Measurements from ENCODE around the gene LLGL2. TPM values are rescaled to one million over a fixed set of nuclear protein-coding genes. Genes with fewer than 3 reads are reported as not detected.

LLGL2 gene
- total and polyA plus RNA-seq, 3 experiments from 2014 or later, result 17.1 to 39.5 (median 17.8) TPM

GRCh38 chr17:75480281-75480680 lies 45.2 kb upstream of the LLGL2 start:
- H3K4me3 ChIP-seq (ENCODE audit: low read length), result no peak overlapping the region
- Mint-ChIP-seq H3K27me3 (no peaks in the 10 kb centered on the region), H3K4me3 (no peak overlapping the region), H3K27ac (peak overlapping the region in 3 of 8 donors; percentile 29 to 64 (median 33)), H3K4me1 (peaks cover 11 to 12% (median 12%) of the 10 kb centered on the region in 3 donors), H3K36me3 (peaks cover 0 to 39% (median 5%) of the 10 kb centered on the region in 3 donors), H3K9me3 (no peaks in the 10 kb centered on the region)
- no peaks in the 10 kb centered on the region for H3K36me3 ChIP-seq (ENCODE audit: insufficient read depth, low read length)
- CTCF ChIA-PET, result interaction anchor here (1.3 kb wide), 1 partner anchor 18 kb away, joined by 4 read pairs; no protein-coding TSS in a partner anchor
- H3K27ac ChIP-seq (ENCODE audit: low read depth, low read length), result no peak overlapping the region
- DNase-seq, result no peak
- POLR2A ChIA-PET, result no interaction called here
- H3K27me3 ChIP-seq (ENCODE audit: insufficient read depth, low read length, poor library complexity, severe bottlenecking), result no peaks in the 10 kb centered on the region
- H3K9me3 ChIP-seq (ENCODE audit: low read length), result no peaks in the 10 kb centered on the region
- no peaks in the 10 kb centered on the region for H3K4me1 ChIP-seq (ENCODE audit: insufficient read depth, low read length)

DNA sequence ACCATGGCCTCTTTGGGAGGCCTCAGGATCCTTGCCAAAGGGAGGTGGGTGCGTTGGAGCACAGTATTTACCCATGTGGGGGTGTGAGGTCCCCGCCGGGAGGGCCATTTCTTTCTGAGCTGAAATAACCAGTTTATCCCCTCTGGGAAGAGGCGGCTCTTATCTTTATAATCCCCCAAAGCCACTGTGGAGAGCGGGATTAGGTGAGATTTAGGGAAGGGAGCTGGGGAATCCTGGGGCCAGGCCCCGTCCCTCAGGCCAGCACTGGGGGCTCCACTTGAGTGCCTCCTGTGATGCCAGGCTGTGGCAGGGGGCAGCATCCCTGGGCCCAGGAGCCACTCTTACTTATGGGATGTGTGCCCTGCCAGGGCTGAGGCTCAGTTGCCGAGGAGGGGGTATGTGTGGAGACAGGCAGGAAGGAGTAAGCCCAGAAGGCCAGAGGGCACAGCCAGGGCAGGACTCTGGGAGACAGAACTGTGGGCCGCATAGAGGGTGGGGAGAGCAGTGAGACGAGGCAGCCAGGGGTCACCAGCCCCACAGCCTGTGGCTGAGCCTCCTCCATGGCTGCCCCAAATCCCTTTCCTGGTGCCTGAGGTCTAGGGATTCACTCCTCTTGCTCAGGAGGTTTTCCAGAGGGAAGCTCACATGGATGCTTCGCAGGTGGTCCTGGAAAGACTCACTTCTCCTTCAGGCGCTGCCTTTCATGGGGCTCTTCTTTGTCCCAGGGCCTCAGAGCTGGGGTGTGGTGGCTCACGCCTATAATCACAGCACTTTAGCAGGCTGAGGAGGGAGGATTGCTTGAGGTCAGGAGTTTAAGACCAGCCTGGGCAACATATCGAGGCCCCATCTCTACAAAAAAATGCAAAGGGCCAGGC lies 44.1 kb upstream of the LLGL2 start:
- H3K4me3 Mint-ChIP-seq, result no peak overlapping the region
- H3K9me3 Mint-ChIP-seq, result no peaks in the 10 kb centered on the region
- no peak for DNase-seq
- peaks cover under 1% of the 10 kb centered on the region for H3K4me1 ChIP-seq (ENCODE audit: insufficient read depth, low read length)
- ChIA-PET CTCF (interaction anchor here (1.1 to 1.3 kb wide), 2 partner anchors 17 to 23 kb away, joined by 3 to 4 read pairs; no protein-coding TSS in a partner anchor), POLR2A (no interaction called here)
- no peaks in the 10 kb centered on the region for H3K36me3 ChIP-seq (ENCODE audit: insufficient read depth, low read length)
- H3K4me3 ChIP-seq (ENCODE audit: low read length), result no peak overlapping the region
- no peaks in the 10 kb centered on the region for H3K27me3 ChIP-seq (ENCODE audit: insufficient read depth, low read length, poor library complexity, severe bottlenecking)
- H3K27me3 Mint-ChIP-seq, result no peaks in the 10 kb centered on the region
- H3K27ac ChIP-seq (ENCODE audit: low read depth, low read length), result no peak overlapping the region
- H3K36me3 Mint-ChIP-seq, result peaks cover 0 to 34% (median 5%) of the 10 kb centered on the region in 3 donors
- H3K27ac Mint-ChIP-seq, result peak overlapping the region in 6 of 8 donors; percentile 23 to 55 (median 44)
- H3K9me3 ChIP-seq (ENCODE audit: low read length), result no peaks in the 10 kb centered on the region
- peaks cover 15% of the 10 kb centered on the region in 3 donors for H3K4me1 Mint-ChIP-seq

- Histone ChIP-seq H3K4me1 (ENCODE audit: insufficient read depth, low read length) (peaks cover 10% of the 10 kb centered on the region), H3K9me3 (ENCODE audit: low read length) (no peaks in the 10 kb centered on the region), H3K4me3 (ENCODE audit: low read length) (no peak overlapping the region), H3K27ac (ENCODE audit: low read depth, low read length) (no peak overlapping the region), H3K36me3 (ENCODE audit: insufficient read depth, low read length) (no peaks in the 10 kb centered on the region), H3K27me3 (ENCODE audit: insufficient read depth, low read length, poor library complexity, severe bottlenecking) (no peaks in the 10 kb centered on the region)
- CTCF ChIA-PET, result interaction anchor here (1.1 kb wide), 1 partner anchor 23 kb away, joined by 3 read pairs; no protein-coding TSS in a partner anchor
- H3K27ac Mint-ChIP-seq, result peak overlapping the region in 3 of 8 donors; percentile 27 to 78 (median 71)
- no peaks in the 10 kb centered on the region for H3K27me3 Mint-ChIP-seq
- H3K9me3 Mint-ChIP-seq, result no peaks in the 10 kb centered on the region
- no peak overlapping the region for H3K4me3 Mint-ChIP-seq
- POLR2A ChIA-PET, result interaction anchor here (0.6 kb wide), 2 partner anchors 34 to 67 kb away, joined by 3 to 4 read pairs; no protein-coding TSS in a partner anchor
- H3K4me1 Mint-ChIP-seq, result peaks cover 24% of the 10 kb centered on the region in 3 donors
- no peak for DNase-seq
- H3K36me3 Mint-ChIP-seq, result peaks cover 0 to 28% (median 7%) of the 10 kb centered on the region in 3 donors
Measured at GRCh38 chr17:75482098-75482942, 43.2 kb upstream of the LLGL2 start.

DNA sequence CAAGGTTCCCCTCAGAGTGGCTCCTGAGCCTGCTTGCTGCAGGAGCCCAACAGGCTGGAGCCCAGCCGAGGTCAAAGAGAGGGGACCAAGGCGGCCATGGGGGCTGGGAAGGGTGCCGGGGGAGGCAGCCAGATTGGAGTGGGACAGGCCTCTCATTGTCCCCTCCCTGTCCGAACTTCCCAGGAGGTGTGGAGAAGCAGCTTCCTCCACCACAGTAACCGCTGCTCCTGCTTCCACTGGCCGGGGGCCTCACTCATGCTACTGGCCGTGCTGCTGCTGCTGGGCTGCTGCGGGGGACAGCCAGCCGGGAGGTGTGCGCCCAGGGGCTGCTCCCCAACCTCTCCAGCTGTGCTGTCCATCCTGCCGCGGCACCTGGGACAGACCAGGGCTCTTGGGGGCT lies 39.8 kb upstream of the LLGL2 start:
- Histone ChIP-seq H3K27me3 (ENCODE audit: insufficient read depth, low read length, poor library complexity, severe bottlenecking) (no peaks in the 10 kb centered on the region), H3K36me3 (ENCODE audit: insufficient read depth, low read length) (no peaks in the 10 kb centered on the region), H3K4me1 (ENCODE audit: insufficient read depth, low read length) (peaks cover 24% of the 10 kb centered on the region), H3K4me3 (ENCODE audit: low read length) (no peak overlapping the region), H3K9me3 (ENCODE audit: low read length) (no peaks in the 10 kb centered on the region), H3K27ac (ENCODE audit: low read depth, low read length) (no peak overlapping the region)
- H3K36me3 Mint-ChIP-seq, result peaks cover 0 to 22% (median 7%) of the 10 kb centered on the region in 3 donors
- no peak overlapping the region for H3K4me3 Mint-ChIP-seq
- ChIA-PET POLR2A (no interaction called here), CTCF (no interaction called here)
- no peak for DNase-seq
- H3K27ac Mint-ChIP-seq, result no peak overlapping the region
- H3K4me1 Mint-ChIP-seq, result peaks cover 29 to 40% (median 30%) of the 10 kb centered on the region in 3 donors
- H3K9me3 Mint-ChIP-seq, result no peaks in the 10 kb centered on the region
- no peaks in the 10 kb centered on the region for H3K27me3 Mint-ChIP-seq

- CTCF ChIA-PET, result no interaction called here
- H3K4me3 ChIP-seq (ENCODE audit: low read length), result no peak overlapping the region
- Mint-ChIP-seq H3K9me3 (no peaks in the 10 kb centered on the region), H3K27me3 (no peaks in the 10 kb centered on the region), H3K4me1 (peaks cover 26 to 40% (median 30%) of the 10 kb centered on the region in 3 donors), H3K27ac (peak overlapping the region in 7 of 8 donors; percentile 53 to 98 (median 95)), H3K36me3 (peaks cover 0 to 20% (median 7%) of the 10 kb centered on the region in 3 donors), H3K4me3 (peak overlapping the region in 5 of 7 donors; percentile 20 to 62 (median 43))
- POLR2A ChIA-PET, result no interaction called here
- no peaks in the 10 kb centered on the region for H3K9me3 ChIP-seq (ENCODE audit: low read length)
- no peaks in the 10 kb centered on the region for H3K36me3 ChIP-seq (ENCODE audit: insufficient read depth, low read length)
- H3K27ac ChIP-seq (ENCODE audit: low read depth, low read length), result no peak overlapping the region
- H3K27me3 ChIP-seq (ENCODE audit: insufficient read depth, low read length, poor library complexity, severe bottlenecking), result no peaks in the 10 kb centered on the region
- peaks cover 24% of the 10 kb centered on the region for H3K4me1 ChIP-seq (ENCODE audit: insufficient read depth, low read length)
- DNase-seq, result no peak
Measured at GRCh38 chr17:75486151-75486550, 39.3 kb upstream of the LLGL2 start.

DNA sequence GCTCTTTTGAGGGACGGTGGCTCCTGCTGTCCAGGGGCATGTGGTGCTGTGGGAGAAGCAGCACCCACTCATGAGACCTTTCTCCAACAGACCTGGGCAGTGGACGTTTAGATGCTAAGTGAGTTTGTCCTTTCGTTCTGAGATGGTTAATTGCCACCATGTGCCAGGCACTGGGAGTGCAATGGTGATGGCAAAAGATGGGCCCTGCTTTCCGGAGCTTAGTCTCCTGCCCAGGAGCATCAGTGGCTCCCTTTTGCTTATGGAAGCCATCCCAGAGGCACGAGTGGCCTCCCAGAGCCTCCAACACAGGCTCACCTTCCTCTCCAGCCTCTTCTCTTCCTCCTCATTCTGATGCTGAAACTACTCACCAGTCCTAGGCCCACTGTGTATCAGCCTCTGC lies 38.5 kb upstream of the LLGL2 start:
- Mint-ChIP-seq H3K4me1 (peaks cover 26 to 40% (median 30%) of the 10 kb centered on the region in 3 donors), H3K4me3 (peak overlapping the region; percentile 60 to 90 (median 80)), H3K27me3 (no peaks in the 10 kb centered on the region), H3K27ac (peak overlapping the region; percentile 91 to 100 (median 96)), H3K36me3 (peaks cover 0 to 26% (median 7%) of the 10 kb centered on the region in 3 donors), H3K9me3 (no peaks in the 10 kb centered on the region)
- peak overlapping the region; percentile 25 for H3K4me3 ChIP-seq (ENCODE audit: low read length)
- no peaks in the 10 kb centered on the region for H3K36me3 ChIP-seq (ENCODE audit: insufficient read depth, low read length)
- DNase-seq, result no peak
- POLR2A ChIA-PET, result interaction anchor here (1.8 kb wide), 1 partner anchor 30 kb away, joined by 8 read pairs; the partner anchor contains the start of gene TSEN54
- H3K4me1 ChIP-seq (ENCODE audit: insufficient read depth, low read length), result peaks cover 24% of the 10 kb centered on the region
- no peaks in the 10 kb centered on the region for H3K9me3 ChIP-seq (ENCODE audit: low read length)
- CTCF ChIA-PET, result interaction anchor here (0.6 to 1.5 kb wide), 3 partner anchors 11 to 32 kb away, joined by 3 to 6 read pairs (median 3); partner anchors contain the start of gene TMEM94
- H3K27me3 ChIP-seq (ENCODE audit: insufficient read depth, low read length, poor library complexity, severe bottlenecking), result no peaks in the 10 kb centered on the region
- H3K27ac ChIP-seq (ENCODE audit: low read depth, low read length), result peak overlapping the region; percentile 12

DNA sequence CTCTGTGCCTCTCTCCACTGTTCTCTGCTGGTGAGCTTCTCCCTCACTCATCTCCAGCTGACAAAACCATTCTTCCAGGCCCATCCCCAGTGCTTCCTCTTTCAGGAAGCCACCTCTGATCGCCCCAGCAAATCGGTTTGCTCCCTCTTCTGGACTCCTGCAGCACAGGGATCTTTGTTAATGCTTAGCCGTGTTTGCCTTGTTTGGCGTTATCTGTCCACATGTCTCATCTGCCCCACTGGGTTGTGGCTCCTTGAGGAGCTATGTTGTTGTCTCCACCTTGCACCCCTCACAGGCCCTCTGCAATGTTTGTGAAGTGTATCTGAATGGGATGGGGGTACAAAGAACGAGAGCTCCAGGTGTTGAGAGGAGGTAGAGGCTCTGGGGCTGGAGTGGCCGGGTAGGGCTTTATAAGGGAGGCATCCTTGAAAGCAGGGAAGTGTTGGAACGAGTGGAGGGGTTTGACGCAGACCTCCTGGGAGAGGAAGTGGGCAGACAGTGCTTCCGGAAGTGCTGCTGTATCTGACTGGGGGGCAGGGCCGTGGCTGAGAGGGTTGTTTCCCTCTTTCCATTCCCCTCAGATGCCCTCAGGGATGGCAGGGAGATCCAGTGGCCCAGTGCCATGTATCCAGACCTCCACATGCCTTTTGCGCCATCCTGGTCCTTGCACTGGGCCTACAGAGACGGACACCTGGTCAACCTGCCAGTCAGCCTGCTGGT lies 38.0 kb upstream of the LLGL2 start:
- Histone ChIP-seq H3K4me3 (ENCODE audit: low read length) (peak overlapping the region; percentile 25), H3K4me1 (ENCODE audit: insufficient read depth, low read length) (peaks cover 24% of the 10 kb centered on the region), H3K27ac (ENCODE audit: low read depth, low read length) (peak overlapping the region; percentile 12), H3K9me3 (ENCODE audit: low read length) (no peaks in the 10 kb centered on the region), H3K36me3 (ENCODE audit: insufficient read depth, low read length) (no peaks in the 10 kb centered on the region), H3K27me3 (ENCODE audit: insufficient read depth, low read length, poor library complexity, severe bottlenecking) (no peaks in the 10 kb centered on the region)
- ChIA-PET CTCF (interaction anchor here (0.6 to 1.5 kb wide), 4 partner anchors 12 to 33 kb away, joined by 3 to 6 read pairs (median 3); partner anchors contain the start of gene TMEM94), POLR2A (interaction anchor here (0.6 to 1.8 kb wide), 2 partner anchors 29 to 31 kb away, joined by 3 to 8 read pairs; partner anchors contain the start of genes TMEM94 and TSEN54)
- peaks cover 26 to 40% (median 30%) of the 10 kb centered on the region in 3 donors for H3K4me1 Mint-ChIP-seq
- DNase-seq, result peak; percentile 33 to 68 (median 54)
- H3K27ac Mint-ChIP-seq, result peak overlapping the region; percentile 91 to 100 (median 96)
- no peaks in the 10 kb centered on the region for H3K9me3 Mint-ChIP-seq
- peaks cover 0 to 30% (median 7%) of the 10 kb centered on the region in 3 donors for H3K36me3 Mint-ChIP-seq
- peak overlapping the region; percentile 60 to 90 (median 80) for H3K4me3 Mint-ChIP-seq
- H3K27me3 Mint-ChIP-seq, result no peaks in the 10 kb centered on the region

Measured in CD8-positive, alpha-beta memory T cell (primary cell).